Activated CD4-positive, alpha-beta T cell treated with anti-CD3 and anti-CD28 coated beads, Interleukin-2, amount 50 U/mL, for 16 hours (primary cell): Measurements from ENCODE around the gene ENO3.

Experiments used
- DNase-seq: peaks from one replicate; pipeline ENCODE4 v3.0.0-alpha.2; 2020

The ENO3 gene

DNA sequence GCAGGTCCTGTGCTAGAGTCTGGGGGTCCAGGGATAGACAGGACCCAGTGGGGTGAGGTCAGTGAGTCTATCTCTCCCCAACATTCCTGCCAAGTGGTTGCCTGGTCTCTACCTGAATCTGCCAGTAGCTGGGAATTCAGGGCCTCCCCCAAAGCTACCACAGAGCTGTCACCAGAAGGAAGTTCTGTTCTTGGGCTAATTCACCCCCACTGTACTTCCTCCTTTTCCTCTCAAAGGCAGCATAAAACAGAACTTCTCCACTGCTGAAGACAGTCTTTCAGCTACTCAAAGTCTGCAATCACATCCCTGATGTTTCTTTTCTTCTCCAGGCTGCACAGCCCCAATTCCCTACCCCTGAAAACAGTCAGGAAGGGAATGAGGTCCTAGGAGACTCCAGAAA, 27.8 kb downstream of the ENO3 start:
- DNase-seq: no peak

DNA sequence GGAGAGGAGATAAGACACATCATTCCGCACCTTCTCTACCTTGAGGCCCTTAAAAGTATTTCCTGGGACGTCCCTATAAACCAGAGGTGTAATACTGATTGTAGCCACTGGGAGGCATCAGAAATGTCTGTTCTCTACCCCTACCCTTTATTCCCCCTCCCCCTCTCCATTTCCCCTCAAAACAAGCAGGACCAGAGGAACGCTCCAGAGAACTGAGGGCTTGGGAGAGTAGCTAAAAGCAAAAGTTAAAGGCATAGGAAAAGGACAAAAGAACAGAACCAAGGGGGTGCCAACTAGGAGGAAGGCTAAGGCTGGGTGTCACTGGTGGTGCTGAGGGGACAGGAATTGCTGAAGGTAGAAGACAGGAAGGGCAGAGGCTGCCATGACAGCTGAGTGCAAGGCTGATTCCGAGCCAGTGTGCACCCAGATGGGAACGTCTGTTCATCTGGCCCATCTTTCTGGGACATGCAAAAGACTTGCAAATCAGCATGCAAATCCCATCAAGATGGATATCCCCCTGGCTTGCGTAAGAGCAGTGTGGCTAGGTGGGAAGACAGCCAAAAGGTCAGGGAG, 29.8 kb downstream of the ENO3 start:
- peak; percentile 77 for DNase-seq

DNA sequence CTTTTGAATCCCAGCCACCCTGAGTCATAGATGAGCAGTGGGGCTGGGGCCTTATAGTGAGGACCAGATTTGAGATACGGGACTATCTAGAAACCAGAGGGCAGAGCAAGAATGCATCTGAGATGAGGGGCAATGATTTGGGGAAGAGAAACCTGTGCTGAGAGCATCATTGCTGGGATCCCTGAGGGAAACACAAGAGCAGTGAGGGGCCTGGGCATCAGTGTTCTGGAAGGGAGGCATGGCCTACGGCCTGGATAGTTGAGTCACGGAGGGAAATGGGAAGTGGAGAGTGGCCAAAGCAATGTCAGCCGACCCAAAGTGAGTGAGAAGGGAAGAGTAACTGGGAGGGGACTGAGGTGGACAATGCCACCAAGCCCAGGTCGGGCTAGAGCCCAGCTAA, 31.4 kb downstream of the ENO3 start:
- DNase-seq: no peak

DNA sequence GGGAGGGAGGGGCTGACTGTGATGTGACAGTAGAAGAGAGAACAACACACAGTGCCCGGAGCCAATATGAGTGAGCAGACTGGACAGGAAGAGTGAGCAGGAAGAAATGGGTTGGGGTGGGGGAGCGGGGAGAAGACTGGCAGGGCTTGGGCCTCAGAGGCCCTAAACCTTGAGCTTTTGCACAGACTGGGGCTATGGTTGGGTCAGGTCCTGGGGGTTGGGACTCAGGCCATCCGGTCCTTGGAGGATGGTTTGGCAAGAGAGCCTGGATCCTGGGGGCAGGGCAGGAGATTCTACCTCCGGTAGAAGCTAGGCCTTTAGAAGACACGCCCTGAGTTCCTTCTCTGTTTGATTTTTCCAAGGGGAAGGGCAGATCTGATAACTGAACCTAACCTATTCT, 35.5 kb downstream of the ENO3 start:
- no peak for DNase-seq

DNA sequence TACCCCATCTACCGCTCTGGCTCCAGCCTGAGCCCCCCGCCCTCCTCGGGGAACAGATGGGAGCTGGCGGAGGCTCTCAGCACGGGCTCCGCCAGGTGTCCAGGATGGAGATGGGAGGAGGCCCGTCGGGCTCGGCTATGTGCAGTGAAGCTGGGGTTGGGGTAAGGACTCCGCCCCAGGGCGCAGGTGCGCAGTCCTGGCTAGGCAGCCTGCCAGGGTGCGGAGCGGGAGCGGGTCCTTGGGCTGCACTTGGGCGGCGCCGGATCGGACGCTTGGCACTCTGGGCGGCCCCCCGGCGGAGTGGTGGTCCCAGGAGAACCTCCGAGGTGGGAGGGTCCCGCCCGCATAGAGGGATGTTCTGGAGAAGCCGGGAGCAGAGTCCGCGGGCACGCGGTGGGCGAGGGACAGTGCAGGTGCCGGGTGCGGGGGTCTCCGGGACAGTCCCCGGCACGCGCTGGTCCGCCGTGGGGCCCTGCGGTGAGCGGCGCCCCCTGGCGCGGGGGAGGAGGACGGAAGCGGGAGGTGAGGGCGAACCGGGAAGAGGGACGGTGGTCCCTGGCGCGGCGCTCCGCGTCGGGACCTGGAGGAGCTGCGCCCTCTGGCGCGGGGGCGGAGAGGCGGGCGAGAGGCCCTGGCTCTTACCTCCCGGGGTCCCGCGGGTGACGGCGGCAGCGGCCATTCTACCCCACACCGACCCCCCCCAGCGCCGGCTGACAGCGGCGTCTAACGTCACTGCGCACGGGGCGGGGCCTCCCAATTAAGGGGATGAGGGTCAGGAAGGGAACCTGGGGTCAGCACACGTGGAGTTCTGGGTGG, 36.2 kb downstream of the ENO3 start, which contains the start of gene CAMTA2:
CAMTA2 (minus strand) TSS at position 725 of the 816 bp plus-strand sequence. CDS start 1,453 bp downstream, outside the sequence.
- peak; percentile 90 for DNase-seq

DNA sequence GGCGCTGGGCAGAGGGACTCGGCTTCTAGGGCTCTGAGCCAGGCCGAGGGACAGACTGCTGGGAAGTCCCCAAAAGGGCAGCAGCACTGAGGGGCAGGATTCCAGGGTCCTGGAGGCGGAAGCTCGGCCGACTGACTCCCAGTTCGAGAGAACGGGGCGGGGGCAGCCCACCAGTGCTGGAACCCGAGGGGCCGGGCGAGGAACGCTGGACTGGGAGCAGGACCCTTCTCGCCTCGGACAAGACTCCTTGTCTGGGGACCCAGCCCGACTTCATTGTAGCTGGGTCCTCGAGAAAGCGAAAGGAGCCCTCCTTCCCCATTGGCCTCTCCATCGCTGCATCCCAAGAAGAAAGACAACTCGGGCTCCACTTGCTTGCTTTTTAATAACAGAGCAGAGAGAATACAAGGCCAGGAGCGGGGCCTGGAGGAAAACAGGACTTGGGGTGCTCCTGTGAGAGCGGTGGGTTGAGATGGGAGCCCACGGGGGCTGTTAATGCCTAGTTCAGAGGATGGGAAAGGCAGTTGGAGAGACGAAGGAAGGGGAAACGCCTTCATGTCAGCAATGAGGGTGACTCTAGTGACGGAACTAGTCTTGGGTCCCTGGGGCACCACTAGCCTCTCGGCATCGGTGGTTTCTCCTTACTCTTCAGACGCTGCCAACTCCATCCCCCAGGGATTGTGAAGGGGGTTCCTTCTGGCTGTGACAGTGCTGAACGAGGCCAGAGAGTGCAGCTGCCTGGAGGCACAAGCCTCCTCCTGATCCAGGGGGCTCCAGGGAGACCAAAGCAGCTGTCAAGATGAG, 37.0 kb downstream of the ENO3 start:
- no peak for DNase-seq

DNA sequence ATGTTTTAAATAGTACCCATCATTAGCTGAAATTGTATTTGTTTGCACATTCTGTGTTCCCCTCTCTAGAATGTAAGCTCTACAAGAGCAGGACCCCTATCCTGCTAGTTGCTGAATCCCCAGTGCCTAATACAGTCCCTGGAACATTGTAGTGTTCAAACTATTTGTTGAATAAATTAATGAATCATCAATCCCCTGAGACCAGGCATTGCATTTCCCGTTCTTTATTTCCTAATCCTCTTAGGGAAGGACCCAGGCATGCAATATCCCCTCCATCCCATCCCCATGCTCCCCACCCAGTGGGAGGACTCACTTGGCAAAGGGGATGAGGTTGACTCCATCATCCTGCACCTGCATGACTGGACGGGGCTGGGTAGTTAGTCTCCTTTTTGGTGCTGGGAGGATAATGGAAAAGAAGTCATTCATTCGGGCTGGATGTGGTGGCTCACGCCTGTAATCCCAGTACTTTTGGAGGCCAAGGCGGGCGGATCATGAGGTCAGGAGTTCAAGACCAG, 43.2 kb downstream of the ENO3 start:
- no peak for DNase-seq

DNA sequence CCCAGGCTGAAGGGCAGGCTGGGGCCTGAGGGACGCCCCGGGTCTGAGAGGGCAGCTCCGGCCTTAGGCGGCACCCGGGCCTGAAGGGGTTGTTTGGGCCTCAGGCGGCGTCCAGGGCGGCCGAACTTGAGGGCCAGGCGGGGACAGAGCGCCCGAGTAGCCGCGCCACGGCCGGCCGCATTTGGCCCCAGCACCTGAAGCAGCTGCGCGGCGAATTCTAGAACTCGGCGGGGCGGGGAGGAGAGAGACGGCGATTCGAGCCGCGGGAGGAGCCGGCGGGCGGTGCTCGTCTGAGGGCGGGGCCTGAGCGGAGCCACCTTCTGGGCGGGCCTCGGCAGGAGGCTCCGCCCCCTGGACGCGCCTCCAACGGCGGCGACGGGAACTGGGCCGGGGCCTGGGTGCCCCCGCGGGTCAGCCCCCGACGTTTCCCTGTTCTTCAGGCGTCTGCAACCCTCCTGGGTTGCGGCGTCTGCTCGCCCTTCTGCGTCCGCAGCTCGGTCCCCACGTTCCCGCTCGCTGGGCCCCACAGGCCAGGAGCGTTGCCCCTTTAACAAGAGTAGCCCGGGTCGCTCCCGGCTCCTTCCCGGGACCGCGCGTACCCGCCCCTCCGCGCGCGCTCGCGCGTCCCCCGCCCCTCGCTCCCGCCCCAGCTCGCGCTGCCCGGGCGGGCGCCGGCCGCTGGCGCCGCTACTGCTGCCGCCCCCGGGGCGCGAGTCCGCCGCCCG, 46.5 kb downstream of the ENO3 start, which contains the start of the genes INCA1 and KIF1C:
INCA1 (minus strand) TSS at position 221 of the 725 bp plus-strand sequence. CDS start 3,085 bp downstream, outside the sequence.
KIF1C (plus strand) TSS at position 649 of the 725 bp plus-strand sequence. CDS start 2,297 bp downstream, outside the sequence.
- DNase-seq: peak; percentile 92

DNA sequence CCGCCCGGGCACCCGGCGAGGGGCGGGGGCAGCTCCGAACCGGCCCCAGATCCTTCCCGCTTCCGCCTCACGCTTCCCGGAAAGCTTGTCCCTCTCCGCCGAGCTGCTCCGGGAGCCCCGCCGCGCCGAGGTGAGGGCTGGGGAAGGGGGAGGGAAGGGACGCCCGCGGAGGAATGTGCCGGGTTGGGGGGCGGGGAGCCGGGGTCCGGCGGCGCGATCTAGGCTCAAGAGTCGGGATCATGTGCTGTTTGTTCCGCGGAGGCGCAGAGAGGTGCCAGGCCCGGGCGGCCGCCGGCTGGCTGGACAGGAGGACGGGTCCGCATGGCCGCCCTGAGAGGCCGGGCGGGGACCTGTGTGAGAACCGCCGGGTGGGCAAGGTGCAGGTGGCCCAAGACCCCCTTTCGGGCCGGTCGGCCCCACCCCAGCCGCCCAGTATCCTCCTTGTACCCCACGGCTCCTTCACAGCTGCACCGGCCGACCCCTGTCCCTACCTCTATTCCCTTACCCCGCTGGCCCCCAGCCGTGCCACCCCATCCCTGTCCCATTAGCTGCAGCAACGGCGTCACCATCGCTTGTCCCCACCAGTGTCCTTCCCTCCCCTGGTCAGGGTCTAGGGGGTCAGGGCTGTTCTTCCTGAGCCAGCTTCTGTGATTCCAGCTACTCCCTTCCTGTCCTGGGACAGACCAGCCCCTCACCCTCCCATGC, 47.3 kb downstream of the ENO3 start:
- no peak for DNase-seq

DNA sequence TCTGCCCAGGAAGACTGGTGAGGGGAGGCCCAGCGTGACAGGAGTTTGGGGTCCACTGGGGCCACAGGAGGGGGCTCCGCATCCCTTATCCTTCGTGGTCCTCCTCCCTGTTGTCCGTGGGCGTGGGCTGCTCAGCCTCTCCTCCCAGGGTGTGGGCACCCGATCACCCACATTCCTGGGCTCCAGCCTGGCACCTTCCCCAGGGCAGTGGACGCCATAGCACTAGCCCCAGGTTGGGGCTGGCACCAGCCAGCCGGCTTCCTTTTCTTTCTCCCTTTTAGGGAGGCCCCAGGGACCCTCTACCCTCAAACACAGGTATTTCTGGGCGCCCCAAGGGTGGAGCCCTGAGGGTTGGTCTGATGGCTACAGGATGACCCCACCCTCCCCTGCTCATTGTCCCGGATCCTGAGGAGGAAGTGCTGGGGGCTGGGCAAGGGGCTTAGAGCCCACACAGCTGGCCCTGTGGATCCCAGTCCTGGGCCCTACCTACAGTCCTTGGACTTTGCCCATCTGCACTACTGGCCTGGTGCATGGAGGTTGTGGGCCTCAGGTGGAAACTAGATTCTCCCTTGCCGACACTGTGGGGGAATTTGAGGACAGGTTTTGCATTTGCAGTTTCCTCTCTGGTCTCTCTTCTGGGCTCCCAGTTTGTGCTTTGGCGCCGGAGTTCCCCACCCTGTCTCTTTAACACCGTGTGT, 48.0 kb downstream of the ENO3 start:
- no peak for DNase-seq

DNA sequence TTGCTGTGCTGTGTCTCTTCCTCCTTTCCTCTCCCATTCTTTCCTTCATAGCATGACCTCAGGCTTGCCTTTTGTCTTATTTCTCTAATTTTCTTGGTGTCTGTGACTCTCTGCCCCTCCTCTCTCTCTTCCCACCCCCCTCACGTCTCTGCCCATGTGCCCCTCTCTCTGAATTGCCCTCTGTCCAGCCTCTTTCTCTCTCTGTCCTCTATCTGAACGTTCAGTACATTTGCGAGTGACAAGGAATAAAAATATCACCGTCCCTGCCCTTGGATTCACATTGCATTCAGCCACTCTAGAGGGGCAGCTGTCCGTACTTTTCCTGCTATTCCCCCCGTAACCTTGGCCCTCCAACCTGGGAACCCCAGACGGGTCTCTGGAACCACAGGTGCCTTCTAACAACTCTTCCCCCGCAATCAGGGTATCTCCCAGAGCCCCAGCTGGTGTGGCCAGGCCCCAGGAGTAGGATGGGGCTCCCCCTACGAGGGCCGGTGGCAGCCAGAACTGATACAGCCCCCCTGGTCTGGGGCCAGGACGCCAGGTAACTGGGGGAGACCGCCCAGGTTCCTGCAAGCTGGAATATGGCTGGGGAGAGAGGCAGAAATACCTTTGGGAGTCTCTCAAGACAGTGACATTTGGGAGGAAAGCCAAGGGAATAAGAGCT, 48.6 kb downstream of the ENO3 start:
- DNase-seq: no peak

DNA sequence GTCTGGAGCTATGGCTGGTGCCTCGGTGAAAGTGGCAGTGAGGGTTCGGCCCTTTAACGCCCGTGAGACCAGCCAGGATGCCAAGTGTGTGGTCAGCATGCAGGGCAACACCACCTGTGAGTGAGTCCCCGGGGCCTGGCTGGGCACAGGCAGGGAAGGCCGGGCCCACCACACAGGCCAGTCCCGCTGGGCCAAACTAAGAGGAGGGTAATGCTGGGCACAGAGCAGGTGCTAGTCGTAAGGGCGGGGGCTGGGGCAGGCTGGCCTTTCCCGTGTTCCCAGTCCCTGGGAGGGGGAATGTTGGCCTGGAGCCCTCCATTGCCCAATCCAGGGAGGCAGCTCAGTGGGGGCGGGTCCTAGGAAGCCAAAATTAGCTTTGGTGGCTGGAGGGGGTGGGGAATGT, 49.3 kb downstream of the ENO3 start:
- DNase-seq: no peak

DNA sequence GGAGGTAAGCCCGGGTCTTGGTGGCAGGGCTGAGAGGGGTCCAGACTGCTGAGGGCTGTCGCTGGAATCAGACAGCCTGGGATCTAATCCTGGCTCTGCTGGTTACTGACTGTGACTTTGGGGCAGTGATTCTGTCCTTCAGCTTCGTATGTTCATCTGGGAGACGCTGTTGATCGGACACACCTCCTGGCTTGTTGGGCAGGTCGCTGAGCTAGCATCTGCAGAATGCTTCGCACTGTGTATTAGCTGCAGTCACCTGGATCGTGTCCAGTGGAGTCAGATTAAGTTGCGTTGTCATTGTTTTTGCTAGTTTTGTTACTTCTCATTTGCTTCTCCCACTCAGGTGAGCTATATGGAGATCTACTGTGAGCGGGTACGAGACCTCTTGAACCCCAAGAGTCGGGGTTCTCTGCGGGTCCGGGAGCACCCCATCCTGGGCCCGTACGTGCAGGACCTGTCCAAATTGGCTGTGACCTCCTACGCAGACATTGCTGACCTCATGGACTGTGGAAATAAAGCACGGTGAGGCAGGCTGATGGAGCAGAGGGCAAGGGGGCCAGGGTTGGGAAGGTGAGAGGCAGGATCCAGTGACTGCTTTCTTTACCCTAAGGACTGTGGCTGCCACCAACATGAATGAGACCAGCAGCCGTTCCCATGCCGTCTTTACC, 51.3 kb downstream of the ENO3 start:
- DNase-seq: no peak

DNA sequence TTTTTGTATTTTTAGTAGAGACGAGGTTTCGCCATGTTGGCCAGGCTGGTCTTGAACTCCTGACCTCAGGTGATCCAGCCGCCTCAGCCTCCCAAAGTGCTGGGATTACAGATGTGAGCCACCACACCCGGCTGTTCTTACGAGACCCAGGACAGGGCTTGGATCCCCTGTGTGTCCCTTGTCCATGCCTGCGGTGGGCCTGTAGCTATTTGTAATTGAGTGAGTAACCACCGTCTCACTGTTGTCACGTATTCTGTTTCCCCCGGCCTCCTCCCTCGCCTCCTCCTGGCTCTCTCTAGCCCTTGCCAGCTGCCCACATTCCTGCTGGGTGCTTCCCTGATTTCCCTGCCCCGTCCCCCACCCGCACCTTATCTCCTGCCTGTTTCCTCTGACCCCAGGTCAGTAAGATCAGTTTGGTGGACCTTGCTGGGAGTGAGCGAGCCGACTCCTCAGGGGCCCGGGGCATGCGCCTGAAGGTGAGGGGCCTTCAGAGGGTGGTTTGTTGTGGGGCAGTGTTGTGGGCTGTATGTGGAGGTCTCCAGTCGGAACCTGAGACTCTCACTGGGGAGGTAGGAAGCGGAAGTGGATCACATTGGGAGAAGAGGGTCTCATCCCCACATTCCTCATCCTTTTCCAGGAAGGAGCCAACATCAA, 52.4 kb downstream of the ENO3 start:
- no peak for DNase-seq
